Testis (tissue), 3 donors: ENCODE data around the gene HECW1. TPM values are rescaled to one million over a fixed set of nuclear protein-coding genes. Genes with fewer than 3 reads are reported as not detected.

ENCODE experiments used
- DNase-seq: peaks from one replicate; pipeline ENCODE4 v3.0.0-alpha.2; 2019
- H3K27ac ChIP-seq, 2 donors: fragments of 200-600 bp; sonication (generic); one replicate each; pipeline ENCODE4 v1.5.1; 2019
- H3K27me3 ChIP-seq: fragments of 200-600 bp; sonication (generic); one replicate; pipeline ENCODE4 v1.5.1; 2019
- H3K36me3 ChIP-seq: fragments of 200-600 bp; sonication (generic); one replicate; pipeline ENCODE4 v1.5.1; 2017; ENCODE audit warnings: low read depth; ENCODE audit errors: missing control alignments
- H3K4me1 ChIP-seq: fragments of 200-600 bp; sonication (generic); one replicate; pipeline ENCODE4 v1.5.1; 2019
- H3K4me3 ChIP-seq, 2 donors: fragments of 200-600 bp; sonication (generic); one replicate each; pipeline ENCODE4 v1.5.1; 2017 to 2019
- H3K9me3 ChIP-seq: fragments of 200-600 bp; sonication (generic); one replicate; pipeline ENCODE4 v1.5.1; 2017
- POLR2A ChIP-seq: fragments of 450-650 bp; IDR thresholded peaks from one replicate; pipeline ENCODE4 v1.6.1; 2017; ENCODE audit warnings: antibody characterized with exemption, mild to moderate bottlenecking, moderate library complexity
- WGBS, 2 donors: methylation state at CpG; one replicate each; pipeline ENCODE4 v1.1.5; 2018; 5-methylcytosine and 5-hydroxymethylcytosine counted together
- intact Hi-C: fragments of 100-400 bp; cut with DNase I; formaldehyde crosslinking; loops from one replicate; pipeline ENCODE4 v1.15.1; 2023; ENCODE audit warnings: low total_unique reads
- polyA plus RNA-seq: library from polyadenylated mRNA; stranded (reverse); fragments of 350-450 nt; fragmentation: Illumina TruSeq; extraction: RNeasy Lipid Tissue Mini Kit (QIAGEN cat#74804); gene quantifications from one replicate; pipeline ENCODE4 v1.2.3, GENCODE V29; 2014; ENCODE audit warnings: low read depth, low replicate concordance; ENCODE audit not compliant: insufficient read depth
- total RNA-seq, 2 donors: library from RNA; depleted of rRNA; stranded (reverse); fragments of >200 nt; gene quantifications; one replicate each; pipeline ENCODE4 v1.2.3, GENCODE V29; 2016
- TF ChIP-seq, protein P1 (sequence below), 3 experiments: fragments of 450-650 bp in 2 of 3; fragments of 200-600 bp in 1 of 3; sonication (generic) in 1 of 3; IDR thresholded peaks; one replicate each; pipeline ENCODE4 v1.5.1; 2016 to 2019; ENCODE audit warnings: antibody characterized with exemption in 3 of 3, mild to moderate bottlenecking in 2 of 3, moderate library complexity in 1 of 3

The HECW1 gene
- total and polyA plus RNA-seq, 3 donors from 2014 or later, result 3.2 to 14.5 (median 5.0) TPM

DNA sequence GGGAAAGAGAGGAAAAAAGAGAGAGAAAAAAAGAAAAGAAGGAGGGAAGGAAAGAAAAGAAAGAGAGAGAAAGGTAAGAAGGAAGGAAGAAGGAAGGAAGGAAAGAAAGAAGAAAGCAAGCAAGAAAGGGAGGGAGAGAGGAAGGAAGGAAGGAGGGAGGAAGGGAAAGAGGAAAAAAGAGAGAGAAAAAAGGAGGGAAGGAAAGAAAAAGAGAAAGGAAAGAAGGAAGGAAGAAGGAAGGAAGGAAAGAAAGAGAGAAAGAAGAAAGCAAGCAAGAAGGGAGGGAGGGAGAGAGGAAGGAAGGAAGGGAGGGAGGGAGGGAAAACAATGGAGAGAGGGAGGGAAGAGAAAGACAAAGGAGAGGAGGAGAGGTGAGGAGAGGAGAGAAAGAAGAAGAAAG is 135.3 kb downstream of the HECW1 start:
- H3K36me3 ChIP-seq, result no peaks in the 10 kb centered on the region
- no peaks in the 10 kb centered on the region for H3K27me3 ChIP-seq
- no peaks in the 10 kb centered on the region for H3K9me3 ChIP-seq
- intact Hi-C loops, result no loop called here
- TF ChIP-seq POLR2A, result no peak
- TF ChIP-seq, protein P1, sequence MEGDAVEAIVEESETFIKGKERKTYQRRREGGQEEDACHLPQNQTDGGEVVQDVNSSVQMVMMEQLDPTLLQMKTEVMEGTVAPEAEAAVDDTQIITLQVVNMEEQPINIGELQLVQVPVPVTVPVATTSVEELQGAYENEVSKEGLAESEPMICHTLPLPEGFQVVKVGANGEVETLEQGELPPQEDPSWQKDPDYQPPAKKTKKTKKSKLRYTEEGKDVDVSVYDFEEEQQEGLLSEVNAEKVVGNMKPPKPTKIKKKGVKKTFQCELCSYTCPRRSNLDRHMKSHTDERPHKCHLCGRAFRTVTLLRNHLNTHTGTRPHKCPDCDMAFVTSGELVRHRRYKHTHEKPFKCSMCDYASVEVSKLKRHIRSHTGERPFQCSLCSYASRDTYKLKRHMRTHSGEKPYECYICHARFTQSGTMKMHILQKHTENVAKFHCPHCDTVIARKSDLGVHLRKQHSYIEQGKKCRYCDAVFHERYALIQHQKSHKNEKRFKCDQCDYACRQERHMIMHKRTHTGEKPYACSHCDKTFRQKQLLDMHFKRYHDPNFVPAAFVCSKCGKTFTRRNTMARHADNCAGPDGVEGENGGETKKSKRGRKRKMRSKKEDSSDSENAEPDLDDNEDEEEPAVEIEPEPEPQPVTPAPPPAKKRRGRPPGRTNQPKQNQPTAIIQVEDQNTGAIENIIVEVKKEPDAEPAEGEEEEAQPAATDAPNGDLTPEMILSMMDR (IDR thresholded peaks at IDR 0.05), result no peak
- DNase-seq, result no peak
- H3K4me1 ChIP-seq, result no peaks in the 10 kb centered on the region
- H3K4me3 ChIP-seq, result no peak overlapping the region
- no peak overlapping the region for H3K27ac ChIP-seq

GRCh38 chr7:43248553-43248952 is 136.1 kb downstream of the HECW1 start:
- Histone ChIP-seq H3K27ac (no peak overlapping the region), H3K27me3 (no peaks in the 10 kb centered on the region), H3K4me1 (no peaks in the 10 kb centered on the region), H3K9me3 (no peaks in the 10 kb centered on the region), H3K4me3 (peak overlapping the region in 1 of 2 donors; percentile 37), H3K36me3 (no peaks in the 10 kb centered on the region)
- no peak for TF ChIP-seq POLR2A
- TF ChIP-seq, protein P1 (IDR thresholded peaks at IDR 0.05), result no peak
- intact Hi-C loops, result no loop called here
- 26 to 66% methylated on average over 4 of the region's 4 CpGs for WGBS, 2 donors
- no peak for DNase-seq

DNA sequence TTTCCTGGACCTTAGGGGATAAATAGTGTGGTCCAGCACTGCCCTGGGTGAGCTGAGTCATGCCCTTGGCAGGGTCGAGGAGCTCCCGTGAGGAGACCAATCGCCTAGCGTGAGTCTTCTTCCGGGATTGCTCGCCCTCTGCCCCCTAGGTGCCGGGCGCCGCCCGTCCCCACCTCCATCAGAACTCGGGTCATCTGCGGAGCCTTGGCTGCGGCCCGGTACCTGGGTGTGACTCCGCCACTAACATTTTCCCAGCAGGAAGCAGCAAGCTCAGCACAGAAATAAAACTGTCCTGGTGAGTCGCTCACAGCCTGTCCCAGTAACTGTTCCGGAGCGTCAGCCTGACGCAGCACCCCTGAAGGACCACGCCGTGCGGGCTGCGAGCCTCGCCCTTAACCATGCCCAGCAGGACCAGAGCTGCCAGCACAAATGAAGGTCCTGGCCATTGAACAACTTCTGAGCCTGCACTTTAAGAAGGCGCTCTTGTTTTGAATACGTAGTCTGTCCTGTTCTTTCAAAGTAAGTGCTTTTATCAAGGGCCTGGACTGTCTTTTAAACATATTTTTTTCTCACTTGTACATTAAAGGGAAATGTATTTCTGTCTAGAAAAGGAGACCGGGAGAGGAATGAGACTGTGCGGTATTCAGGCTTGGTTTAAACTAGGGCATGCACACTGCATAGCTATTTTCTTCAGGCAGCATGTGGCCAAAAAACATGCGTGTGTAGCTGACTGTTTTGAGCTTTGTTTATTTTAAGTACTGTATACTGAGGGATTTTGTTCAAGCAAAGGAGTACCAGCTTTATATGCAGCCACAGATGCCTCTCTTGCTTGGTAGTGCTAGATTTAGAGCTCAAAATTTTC is 136.7 kb downstream of the HECW1 start:
- Histone ChIP-seq H3K27ac (no peak overlapping the region), H3K36me3 (no peaks in the 10 kb centered on the region), H3K4me3 (peak overlapping the region in 1 of 2 donors; percentile 37), H3K9me3 (no peaks in the 10 kb centered on the region), H3K27me3 (no peaks in the 10 kb centered on the region), H3K4me1 (no peaks in the 10 kb centered on the region)
- whole genome bisulfite sequencing, 2 donors, result 60 to 61% methylated on average over 13 to 29 of the region's 29 CpGs
- TF ChIP-seq POLR2A, result no peak
- TF ChIP-seq, protein P1 (IDR thresholded peaks at IDR 0.05), result no peak
- DNase-seq, result peak; percentile 22
- intact Hi-C loops, result no loop called here

- intact Hi-C loops, result no loop called here
- no peak overlapping the region for H3K27ac ChIP-seq
- H3K9me3 ChIP-seq, result no peaks in the 10 kb centered on the region
- H3K4me3 ChIP-seq, result no peak overlapping the region
- TF ChIP-seq, protein P1 (IDR thresholded peaks at IDR 0.05), result no peak
- TF ChIP-seq POLR2A, result no peak
- no peaks in the 10 kb centered on the region for H3K4me1 ChIP-seq
- no peaks in the 10 kb centered on the region for H3K36me3 ChIP-seq
- no peak for DNase-seq
- H3K27me3 ChIP-seq, result no peaks in the 10 kb centered on the region
- WGBS, 2 donors, result 56 to 59% methylated on average over 9 of the region's 9 CpGs
Measured at GRCh38 chr7:43249823-43250145, 137.3 kb downstream of the HECW1 start.
